HCT116 (cell line): Measurements from ENCODE around the gene EEF1E1. TPM values are rescaled to one million over a fixed set of nuclear protein-coding genes. Genes with fewer than 3 reads are reported as not detected.

Experiments
- ATAC-seq: fragments of 200-7000 bp; cut with Tn5 transposase; 2 replicates; pipeline ENCODE4 v1.9.1; 2020; ENCODE audit warnings: mild to moderate bottlenecking, moderate library complexity
- BruUV-seq: library from RNA; stranded (reverse); fragments of 400-500 nt; replicated peaks from 2 replicates; lab custom pipeline; 2021; lab: Mats Ljungman, UMichigan
- CTCF ChIA-PET: fragments of 300-600 bp; sonication (Branson Sonifier 250); formaldehyde crosslinking; loops from one replicate; lab custom pipeline; 2021; ENCODE audit warnings: antibody characterized with exemption; lab: Charles Lee
- POLR2A ChIA-PET: fragments of 300-600, 350-600 bp; sonication (Branson Sonifier 250); formaldehyde crosslinking; loops from one replicate; lab custom pipeline; 2021; ENCODE audit warnings: antibody characterized with exemption; lab: Charles Lee
- RAD21 ChIA-PET, 2 experiments: fragments of 300-600 bp; sonication (Branson Sonifier 250); formaldehyde crosslinking; loops; one replicate each; lab custom pipeline; 2023; ENCODE audit warnings: low total read pairs in 2 of 2; ENCODE audit not compliant: uncharacterized antibody in 2 of 2, unreplicated experiment in 2 of 2, low non-redundant PET in 1 of 2; lab: Charles Lee
- DNase-seq: peaks from one replicate; pipeline ENCODE4 v3.0.0-alpha.2; 2010; ENCODE audit warnings: low read depth, low spot score
- H2AFZ ChIP-seq: fragments of 200-600 bp; shearing (Covaris generic), sonication (generic); 2 replicates; pipeline ENCODE4 v1.6.1; 2017; ENCODE audit warnings: low read depth, mixed run types, mixed read lengths, antibody characterized with exemption, low read length; ENCODE audit not compliant: poor library complexity, severe bottlenecking
- H3K27ac ChIP-seq: 2 replicates; pipeline ENCODE4 v1.5.1; 2012; ENCODE audit warnings: low read depth, low read length
- H3K27me3 ChIP-seq: fragments of 200-600 bp; sonication (generic); 2 replicates; pipeline ENCODE4 v1.6.1; 2016; ENCODE audit warnings: mixed run types, low read length, mixed read lengths; ENCODE audit not compliant: insufficient read depth
- H3K36me3 ChIP-seq, 2 experiments: fragments of 200-500 bp in 1 of 2; fragments of 200-600 bp in 1 of 2; sonication (Bioruptor generic) in 1 of 2; sonication (generic) in 1 of 2; 2 replicates each; pipeline versions ENCODE4 v1.5.1 to v1.6.1; 2014 to 2016; ENCODE audit warnings: low read length in 2 of 2, inconsistent platforms in 1 of 2, mixed read lengths in 1 of 2, mixed run types in 1 of 2; ENCODE audit not compliant: insufficient read depth in 2 of 2, control insufficient read depth in 1 of 2
- H3K4me1 ChIP-seq, 2 experiments: fragments of 200-600 bp in 1 of 2; sonication (generic) in 1 of 2; 2 replicates each; pipeline versions ENCODE4 v1.5.1 to v1.6.1; 2012 to 2017; ENCODE audit warnings: low read length in 2 of 2, inconsistent platforms in 1 of 2, mild to moderate bottlenecking in 1 of 2, mixed read lengths in 1 of 2, mixed run types in 1 of 2, moderate library complexity in 1 of 2; ENCODE audit not compliant: insufficient read depth in 2 of 2, control insufficient read depth in 1 of 2
- H3K4me2 ChIP-seq: fragments of 200-600 bp; sonication (generic); 2 replicates; pipeline ENCODE4 v1.6.1; 2017; ENCODE audit warnings: mixed run types, low read length, mixed read lengths
- H3K4me3 ChIP-seq, 2 experiments: fragments of 200-600 bp in 1 of 2; sonication (generic) in 1 of 2; replicated peaks in 1 of 2; 2 replicates each; pipeline ENCODE4 v1.5.1; 2011 to 2016; ENCODE audit warnings: low read length in 2 of 2, control low read depth in 1 of 2, low read depth in 1 of 2, mild to moderate bottlenecking in 1 of 2, mixed read lengths in 1 of 2, mixed run types in 1 of 2
- H3K79me2 ChIP-seq: fragments of 200-600 bp; sonication (generic); 2 replicates; pipeline ENCODE4 v1.6.1; 2017; ENCODE audit warnings: mild to moderate bottlenecking, mixed run types, low read length, moderate library complexity, mixed read lengths; ENCODE audit not compliant: insufficient read depth
- H3K9ac ChIP-seq: fragments of 200-600 bp; sonication (generic); 2 replicates; pipeline ENCODE4 v1.6.1; 2016; ENCODE audit warnings: low read length, mixed read lengths
- H3K9me2 ChIP-seq: fragments of 200-600 bp; sonication (generic), shearing (Covaris generic); 2 replicates; pipeline ENCODE4 v1.6.1; 2017; ENCODE audit warnings: mixed run types, mild to moderate bottlenecking, moderate library complexity; ENCODE audit not compliant: insufficient read depth
- H3K9me3 ChIP-seq, 2 experiments: fragments of 200-500 bp in 1 of 2; fragments of 200-600 bp in 1 of 2; sonication (Bioruptor generic) in 1 of 2; sonication (generic) in 1 of 2; 2 replicates each; pipeline ENCODE4 v1.6.1; 2014 to 2017; ENCODE audit warnings: low read length in 2 of 2, mixed read lengths in 2 of 2, inconsistent platforms in 1 of 2, low read depth in 1 of 2, mild to moderate bottlenecking in 1 of 2, mixed run types in 1 of 2, moderate library complexity in 1 of 2; ENCODE audit not compliant: control insufficient read depth in 1 of 2, insufficient read depth in 1 of 2
- H4K20me1 ChIP-seq: fragments of 200-600 bp; sonication (generic), shearing (Covaris generic); 2 replicates; pipeline ENCODE4 v1.6.1; 2017; ENCODE audit warnings: mixed run types, mild to moderate bottlenecking, moderate library complexity; ENCODE audit not compliant: insufficient read depth
- EZH2 ChIP-seq: fragments of 200-600 bp; sonication (generic); IDR thresholded peaks from 2 replicates; pipeline ENCODE4 v1.6.1; 2017; ENCODE audit warnings: antibody characterized with exemption, mixed run types
- FOSL1 ChIP-seq: IDR thresholded peaks from 2 replicates; pipeline ENCODE4 v1.6.1; 2012; ENCODE audit warnings: low read depth
- JUND ChIP-seq: IDR thresholded peaks from 2 replicates; pipeline ENCODE4 v1.6.1; 2012
- MAX ChIP-seq: IDR thresholded peaks from 2 replicates; pipeline ENCODE4 v1.6.1; 2012
- POLR2A ChIP-seq: IDR thresholded peaks from 2 replicates; pipeline ENCODE4 v1.7.0; 2011; ENCODE audit warnings: borderline replicate concordance; ENCODE audit not compliant: insufficient read depth, insufficient read length; ENCODE audit errors: extremely low read depth
- RAD21 ChIP-seq: IDR thresholded peaks from 2 replicates; pipeline ENCODE4 v1.6.1; 2012; ENCODE audit warnings: low read depth, mild to moderate bottlenecking
- SIN3A ChIP-seq: IDR thresholded peaks from 2 replicates; pipeline ENCODE4 v1.6.1; 2012; ENCODE audit warnings: low read depth
- SP1 ChIP-seq: IDR thresholded peaks from 2 replicates; pipeline ENCODE4 v1.6.1; 2012; ENCODE audit warnings: low read depth
- SRF ChIP-seq: IDR thresholded peaks from 2 replicates; pipeline ENCODE4 v1.6.1; 2012; ENCODE audit warnings: low read depth
- YY1 ChIP-seq: IDR thresholded peaks from 2 replicates; pipeline ENCODE4 v1.6.1; 2011; ENCODE audit warnings: low read length, low read depth, moderate library complexity, mild to moderate bottlenecking; ENCODE audit not compliant: insufficient replicate concordance; ENCODE audit errors: extremely low read depth
- ZBTB33 ChIP-seq: IDR thresholded peaks from 2 replicates; pipeline ENCODE4 v1.6.1; 2011; ENCODE audit warnings: mild to moderate bottlenecking, low read length, moderate library complexity; ENCODE audit not compliant: insufficient replicate concordance; ENCODE audit errors: extremely low read depth
- intact Hi-C: fragments of 100-400 bp; cut with micrococcal nuclease; formaldehyde crosslinking; loops from 2 replicates; pipeline ENCODE4 v1.10.0; 2022
- total RNA-seq: library from RNA; stranded (reverse); gene quantifications from one replicate; pipeline ENCODE4 v1.2.1, GENCODE V29; 2021; ENCODE audit not compliant: unreplicated experiment

EEF1E1 gene
- total RNA-seq, 1 experiment from 2014 or later, result 69.7 TPM

DNA sequence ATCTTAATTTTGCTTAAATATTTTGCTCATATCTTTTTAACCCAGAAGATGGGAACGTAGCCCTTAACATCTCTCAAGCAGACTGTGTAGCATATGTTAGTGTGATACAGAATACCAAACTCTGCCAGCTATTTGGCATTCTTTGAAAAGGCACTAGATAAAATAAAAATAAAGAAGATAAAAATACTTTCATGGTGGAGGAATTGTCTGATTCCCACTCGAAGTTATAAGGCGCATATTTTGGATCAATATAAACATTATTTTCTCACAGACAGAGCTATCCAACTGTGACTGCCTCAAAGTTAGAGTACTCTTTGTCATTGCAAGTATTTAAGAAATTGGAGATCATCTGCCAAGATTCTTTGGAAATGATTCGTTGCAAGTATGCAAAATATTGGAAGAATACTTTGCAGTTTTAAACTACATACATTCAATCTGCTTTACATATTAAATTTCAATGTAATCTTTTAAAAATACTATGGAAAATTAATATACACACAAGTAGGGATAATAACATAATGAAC, 10.8 kb upstream of the EEF1E1 start:
- no TSS peak for BruUV-seq
- intact Hi-C loops, result no loop called here
- Histone ChIP-seq H3K4me1 (peaks cover 4 to 14% of the 10 kb centered on the region in 2 experiments; a peak in 3 of 4 replicates), H3K36me3 (no peaks in the 10 kb centered on the region), H4K20me1 (no peaks in the 10 kb centered on the region), H3K4me2 (no peak overlapping the region), H3K4me3 (no peak overlapping the region), H3K27me3 (no peaks in the 10 kb centered on the region), H3K27ac (no peak overlapping the region), H3K9me2 (no peaks in the 10 kb centered on the region), H3K79me2 (no peaks in the 10 kb centered on the region), H3K9me3 (no peaks in the 10 kb centered on the region), H2AFZ (no peak overlapping the region), H3K9ac (no peak overlapping the region)
- ChIA-PET RAD21 (interaction anchor here in 1 of 2 experiments (0.6 kb wide), 1 partner anchor 1137 kb away, joined by 4 read pairs; no protein-coding TSS in a partner anchor), POLR2A (no interaction called here), CTCF (interaction anchor here (1.4 kb wide), 1 partner anchor 11 kb away, joined by 3 read pairs; the partner anchor contains the start of gene EEF1E1)
- ATAC-seq, result no peak
- DNase-seq, result no peak
- no peak for TF ChIP-seq YY1
- TF ChIP-seq FOSL1, result no peak
- TF ChIP-seq SP1, result no peak

- POLR2A ChIA-PET, result no interaction called here
- no peak for TF ChIP-seq SRF
- TF ChIP-seq SP1, result no peak
- no peak for TF ChIP-seq RAD21
- no peak for TF ChIP-seq POLR2A
- no peak for TF ChIP-seq JUND
- TF ChIP-seq MAX, result no peak
- TF ChIP-seq ZBTB33, result no peak
- TF ChIP-seq SIN3A, result no peak
- TF ChIP-seq EZH2, result no peak
- H3K4me2 ChIP-seq, result no peak overlapping the region
These were observed 8.4 kb upstream of the EEF1E1 start for GRCh38 chr6:8110725-8111124.

More at GRCh38 chr6:8110725-8111124, 8.4 kb upstream of the EEF1E1 start:
- Histone ChIP-seq H3K27ac (no peak overlapping the region), H3K4me3 (no peak overlapping the region), H4K20me1 (no peaks in the 10 kb centered on the region), H3K9me2 (no peaks in the 10 kb centered on the region), H2AFZ (no peak overlapping the region), H3K79me2 (no peaks in the 10 kb centered on the region), H3K4me1 (peaks cover 7 to 25% of the 10 kb centered on the region in 2 experiments; a peak in 3 of 4 replicates), H3K36me3 (no peaks in the 10 kb centered on the region), H3K9ac (no peak overlapping the region), H3K27me3 (no peaks in the 10 kb centered on the region), H3K9me3 (no peaks in the 10 kb centered on the region)
- no peak for ATAC-seq
- DNase-seq, result no peak
- no TSS peak for BruUV-seq
- CTCF ChIA-PET, result no interaction called here
- RAD21 ChIA-PET, result no interaction called here
- intact Hi-C loops, result no loop called here
